Measurements from ENCODE around the gene FBXL16. TPM values are rescaled to one million over a fixed set of nuclear protein-coding genes. Genes with fewer than 3 reads are reported as not detected.

The FBXL16 gene
- total RNA-seq, 1 donor: under 0.01 TPM

GRCh38 chr16:662095-662494 lies 43.5 kb downstream of the FBXL16 start:
- H3K4me3 ChIP-seq (ENCODE audit: low read depth, low read length): no peak overlapping the region
- TF ChIP-seq CTCF (IDR thresholded peaks at IDR 0.05; ENCODE audit: insufficient read depth, low read length): no peak

GRCh38 chr16:661184-661821 lies 44.3 kb downstream of the FBXL16 start:
- TF ChIP-seq CTCF (IDR thresholded peaks at IDR 0.05; ENCODE audit: insufficient read depth, low read length): no peak
- no peak overlapping the region for H3K4me3 ChIP-seq (ENCODE audit: low read depth, low read length)
- no peak for DNase-seq (ENCODE audit: low read depth)

More at GRCh38 chr16:662095-662494, 43.5 kb downstream of the FBXL16 start:
- DNase-seq (ENCODE audit: low read depth): no peak

- TF ChIP-seq CTCF (IDR thresholded peaks at IDR 0.05; ENCODE audit: insufficient read depth, low read length): peak; percentile 61
- peak; percentile 89 for DNase-seq (ENCODE audit: low read depth)
Measured at GRCh38 chr16:660459-661183, 45.0 kb downstream of the FBXL16 start.

GRCh38 chr16:660132-660458 lies 45.5 kb downstream of the FBXL16 start:
- TF ChIP-seq CTCF (IDR thresholded peaks at IDR 0.05; ENCODE audit: insufficient read depth, low read length): no peak
- H3K4me3 ChIP-seq (ENCODE audit: low read depth, low read length): no peak overlapping the region
- no peak for DNase-seq (ENCODE audit: low read depth)

More at GRCh38 chr16:660459-661183, 45.0 kb downstream of the FBXL16 start:
- H3K4me3 ChIP-seq (ENCODE audit: low read depth, low read length): no peak overlapping the region

GRCh38 chr16:659618-660017 lies 46.0 kb downstream of the FBXL16 start:
- H3K4me3 ChIP-seq (ENCODE audit: low read depth, low read length): no peak overlapping the region
- no peak for DNase-seq (ENCODE audit: low read depth)
- TF ChIP-seq CTCF (IDR thresholded peaks at IDR 0.05; ENCODE audit: insufficient read depth, low read length): no peak

GRCh38 chr16:658679-659571 lies 46.7 kb downstream of the FBXL16 start:
- H3K4me3 ChIP-seq (ENCODE audit: low read depth, low read length): no peak overlapping the region
- DNase-seq (ENCODE audit: low read depth): no peak
- no peak for TF ChIP-seq CTCF (IDR thresholded peaks at IDR 0.05; ENCODE audit: insufficient read depth, low read length)

Data from fibroblast of the aortic adventitia (primary cell).